PC-3 (cell line): ENCODE data around the gene SPDEF.

Experiments used
- EZH2 ChIP-seq: fragments of 300-600 bp; sonication (generic); IDR thresholded peaks from one replicate; pipeline ENCODE4 v1.6.1; 2017; ENCODE audit warnings: antibody characterized with exemption, mild to moderate bottlenecking, low read length; ENCODE audit not compliant: unreplicated experiment
- TF ChIP-seq, protein P1 (sequence below): fragments of 300-600 bp; sonication (generic); conservative IDR thresholded peaks from 2 replicates; pipeline ENCODE4 v1.5.1; 2017; ENCODE audit warnings: antibody characterized with exemption, low read depth, mild to moderate bottlenecking, low read length

DNA sequence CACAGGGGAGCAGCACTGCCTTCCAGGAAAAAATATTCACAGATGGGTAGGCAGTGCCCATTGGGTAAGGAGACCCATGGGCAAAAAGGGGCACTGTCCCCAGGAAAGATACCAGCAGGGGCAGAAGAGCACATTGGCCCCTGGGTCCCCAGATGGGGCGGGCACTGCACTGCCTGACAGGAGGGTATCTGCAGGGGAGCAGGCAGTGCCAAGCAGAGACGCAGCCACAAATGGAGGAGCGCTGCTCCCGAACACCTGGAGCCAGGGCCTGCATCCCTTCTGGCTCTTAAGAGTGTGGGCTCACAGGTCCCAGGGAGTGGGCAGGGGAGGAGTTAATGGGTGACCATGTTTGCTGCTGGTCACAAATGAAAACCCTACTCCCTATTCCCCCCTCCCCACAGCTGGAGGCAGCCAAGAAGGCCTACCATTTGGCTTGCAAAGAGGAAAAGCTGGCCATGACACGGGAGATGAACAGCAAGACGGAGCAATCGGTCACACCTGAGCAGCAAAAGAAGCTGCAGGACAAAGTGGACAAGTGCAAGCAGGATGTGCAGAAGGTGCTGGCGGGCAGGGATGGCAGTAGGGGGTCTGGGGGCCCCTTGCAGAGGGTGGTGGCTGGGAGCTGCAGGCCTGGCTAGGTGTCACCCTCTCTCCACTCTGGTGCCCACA is 27.0 kb downstream of the SPDEF start:
- TF ChIP-seq, protein P1, sequence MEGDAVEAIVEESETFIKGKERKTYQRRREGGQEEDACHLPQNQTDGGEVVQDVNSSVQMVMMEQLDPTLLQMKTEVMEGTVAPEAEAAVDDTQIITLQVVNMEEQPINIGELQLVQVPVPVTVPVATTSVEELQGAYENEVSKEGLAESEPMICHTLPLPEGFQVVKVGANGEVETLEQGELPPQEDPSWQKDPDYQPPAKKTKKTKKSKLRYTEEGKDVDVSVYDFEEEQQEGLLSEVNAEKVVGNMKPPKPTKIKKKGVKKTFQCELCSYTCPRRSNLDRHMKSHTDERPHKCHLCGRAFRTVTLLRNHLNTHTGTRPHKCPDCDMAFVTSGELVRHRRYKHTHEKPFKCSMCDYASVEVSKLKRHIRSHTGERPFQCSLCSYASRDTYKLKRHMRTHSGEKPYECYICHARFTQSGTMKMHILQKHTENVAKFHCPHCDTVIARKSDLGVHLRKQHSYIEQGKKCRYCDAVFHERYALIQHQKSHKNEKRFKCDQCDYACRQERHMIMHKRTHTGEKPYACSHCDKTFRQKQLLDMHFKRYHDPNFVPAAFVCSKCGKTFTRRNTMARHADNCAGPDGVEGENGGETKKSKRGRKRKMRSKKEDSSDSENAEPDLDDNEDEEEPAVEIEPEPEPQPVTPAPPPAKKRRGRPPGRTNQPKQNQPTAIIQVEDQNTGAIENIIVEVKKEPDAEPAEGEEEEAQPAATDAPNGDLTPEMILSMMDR: no peak
- TF ChIP-seq EZH2: no peak
